ENCODE measurements around the gene LPCAT1. TPM values are rescaled to one million over a fixed set of nuclear protein-coding genes. Genes with fewer than 3 reads are reported as not detected.

The LPCAT1 gene
- total RNA-seq, 1 donor from 2014 or later: 37.9 TPM

DNA sequence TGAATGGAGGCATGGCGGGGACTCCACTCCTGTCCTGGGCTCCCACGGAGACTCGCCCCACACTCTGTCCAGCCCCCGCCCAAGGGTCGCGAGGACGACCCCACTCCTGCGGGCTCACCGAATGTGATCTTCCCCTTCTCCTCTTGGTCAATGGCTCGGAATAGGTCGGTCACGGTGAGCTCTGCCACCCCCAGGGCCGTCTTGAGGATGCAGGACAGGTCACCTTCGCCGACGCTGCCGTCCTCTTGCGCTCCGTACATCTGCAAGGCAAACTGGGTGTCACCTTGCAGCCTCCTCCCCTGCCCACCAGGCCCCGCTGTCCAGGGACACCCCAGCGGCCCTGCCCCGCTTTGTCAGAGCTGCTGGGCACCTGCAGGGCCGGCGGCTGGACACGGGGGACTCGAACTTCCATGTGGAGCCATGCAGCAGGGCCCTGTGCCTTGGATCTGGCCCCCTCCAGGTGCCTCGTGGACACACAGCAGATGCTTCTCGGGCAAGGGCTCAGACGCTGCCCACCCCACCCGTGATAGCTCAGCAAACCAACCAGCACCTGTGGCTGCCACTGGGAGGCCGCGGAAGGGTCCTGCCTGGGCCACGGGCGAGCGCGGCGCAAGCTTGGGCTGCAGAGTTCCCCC, 57.0 kb downstream of the LPCAT1 start:
- Mint-ChIP-seq H3K36me3 (ENCODE audit: unreplicated experiment) (peaks cover 25% of the 10 kb centered on the region), H3K27me3 (ENCODE audit: unreplicated experiment) (no peaks in the 10 kb centered on the region), H3K4me3 (ENCODE audit: unreplicated experiment) (no peak overlapping the region), H3K4me1 (ENCODE audit: unreplicated experiment) (peaks cover 7% of the 10 kb centered on the region), H3K27ac (ENCODE audit: unreplicated experiment) (no peak overlapping the region), H3K9me3 (ENCODE audit: unreplicated experiment) (no peaks in the 10 kb centered on the region)
- DNase-seq (ENCODE audit: extremely low spot score, unreplicated experiment): no peak
- TF ChIP-seq, protein P1, sequence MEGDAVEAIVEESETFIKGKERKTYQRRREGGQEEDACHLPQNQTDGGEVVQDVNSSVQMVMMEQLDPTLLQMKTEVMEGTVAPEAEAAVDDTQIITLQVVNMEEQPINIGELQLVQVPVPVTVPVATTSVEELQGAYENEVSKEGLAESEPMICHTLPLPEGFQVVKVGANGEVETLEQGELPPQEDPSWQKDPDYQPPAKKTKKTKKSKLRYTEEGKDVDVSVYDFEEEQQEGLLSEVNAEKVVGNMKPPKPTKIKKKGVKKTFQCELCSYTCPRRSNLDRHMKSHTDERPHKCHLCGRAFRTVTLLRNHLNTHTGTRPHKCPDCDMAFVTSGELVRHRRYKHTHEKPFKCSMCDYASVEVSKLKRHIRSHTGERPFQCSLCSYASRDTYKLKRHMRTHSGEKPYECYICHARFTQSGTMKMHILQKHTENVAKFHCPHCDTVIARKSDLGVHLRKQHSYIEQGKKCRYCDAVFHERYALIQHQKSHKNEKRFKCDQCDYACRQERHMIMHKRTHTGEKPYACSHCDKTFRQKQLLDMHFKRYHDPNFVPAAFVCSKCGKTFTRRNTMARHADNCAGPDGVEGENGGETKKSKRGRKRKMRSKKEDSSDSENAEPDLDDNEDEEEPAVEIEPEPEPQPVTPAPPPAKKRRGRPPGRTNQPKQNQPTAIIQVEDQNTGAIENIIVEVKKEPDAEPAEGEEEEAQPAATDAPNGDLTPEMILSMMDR (IDR thresholded peaks at IDR 0.05): no peak

DNA sequence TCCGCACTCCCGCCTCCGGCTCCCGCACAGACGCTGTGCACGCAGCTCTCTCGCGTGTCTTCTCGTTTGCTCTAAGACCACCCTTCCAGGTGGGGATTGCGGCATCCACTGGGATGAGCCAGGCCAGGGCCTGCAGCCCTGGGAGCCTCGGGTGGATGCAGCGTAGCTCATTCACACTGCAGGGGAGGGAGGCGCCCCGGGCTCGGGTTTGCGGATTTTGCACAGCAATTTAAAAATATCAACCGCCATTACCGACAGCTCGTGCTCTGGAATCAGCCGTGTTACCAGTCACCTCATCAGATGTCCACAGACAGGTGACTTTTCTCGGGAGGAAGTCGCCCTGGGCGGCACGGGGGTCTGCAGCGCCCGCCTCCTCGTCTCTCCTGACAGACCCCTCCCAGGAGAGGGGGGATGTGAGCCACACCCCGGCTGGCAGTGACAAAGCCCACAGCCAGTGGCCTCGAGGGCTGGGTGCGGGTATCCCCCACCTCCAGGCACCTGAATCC, 57.7 kb downstream of the LPCAT1 start:
- no peak for DNase-seq (ENCODE audit: extremely low spot score, unreplicated experiment)
- Mint-ChIP-seq H3K36me3 (ENCODE audit: unreplicated experiment) (peaks cover 31% of the 10 kb centered on the region), H3K9me3 (ENCODE audit: unreplicated experiment) (no peaks in the 10 kb centered on the region), H3K27ac (ENCODE audit: unreplicated experiment) (no peak overlapping the region), H3K4me3 (ENCODE audit: unreplicated experiment) (no peak overlapping the region), H3K27me3 (ENCODE audit: unreplicated experiment) (no peaks in the 10 kb centered on the region), H3K4me1 (ENCODE audit: unreplicated experiment) (peaks cover 7% of the 10 kb centered on the region)
- TF ChIP-seq, protein P1 (IDR thresholded peaks at IDR 0.05): no peak

DNA sequence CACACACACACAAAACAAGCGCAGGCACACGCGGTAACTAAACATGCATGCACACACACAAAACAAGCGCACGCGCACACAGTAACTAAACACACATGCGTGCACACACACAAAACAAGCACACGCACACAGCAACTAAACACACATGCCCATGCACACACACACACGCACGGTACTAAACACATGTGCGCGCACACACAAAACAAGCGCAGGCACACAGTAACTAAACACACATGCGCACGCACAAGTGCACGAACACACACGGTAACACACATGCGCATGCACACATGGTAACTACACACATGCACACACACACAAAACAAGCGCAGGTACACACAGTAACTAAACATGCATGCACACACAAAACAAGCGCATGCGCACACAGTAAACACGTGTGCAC, 58.6 kb downstream of the LPCAT1 start:
- H3K27ac Mint-ChIP-seq (ENCODE audit: unreplicated experiment): no peak overlapping the region
- H3K27me3 Mint-ChIP-seq (ENCODE audit: unreplicated experiment): no peaks in the 10 kb centered on the region
- H3K4me3 Mint-ChIP-seq (ENCODE audit: unreplicated experiment): no peak overlapping the region
- peaks cover 37% of the 10 kb centered on the region for H3K36me3 Mint-ChIP-seq (ENCODE audit: unreplicated experiment)
- TF ChIP-seq, protein P1 (IDR thresholded peaks at IDR 0.05): no peak
- no peak for DNase-seq (ENCODE audit: extremely low spot score, unreplicated experiment)
- H3K9me3 Mint-ChIP-seq (ENCODE audit: unreplicated experiment): no peaks in the 10 kb centered on the region
- H3K4me1 Mint-ChIP-seq (ENCODE audit: unreplicated experiment): peaks cover 7% of the 10 kb centered on the region

DNA sequence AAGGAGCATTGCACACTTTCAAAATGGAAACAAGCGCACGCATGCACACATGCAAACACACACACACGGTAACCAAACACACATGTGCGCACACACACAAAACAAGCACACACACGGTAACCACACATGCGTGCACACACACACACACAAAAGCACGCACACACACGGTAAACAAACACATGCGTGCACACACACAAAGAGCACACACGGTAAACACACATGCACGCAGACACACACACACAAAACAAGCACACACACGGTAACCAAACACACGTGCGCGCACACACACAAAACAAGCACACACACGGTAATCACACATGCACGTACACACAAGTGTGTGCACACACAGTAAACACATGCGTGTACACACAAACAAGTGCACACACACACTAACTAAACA, 59.2 kb downstream of the LPCAT1 start:
- DNase-seq (ENCODE audit: extremely low spot score, unreplicated experiment): no peak
- Mint-ChIP-seq H3K36me3 (ENCODE audit: unreplicated experiment) (peaks cover 41% of the 10 kb centered on the region), H3K4me3 (ENCODE audit: unreplicated experiment) (no peak overlapping the region), H3K4me1 (ENCODE audit: unreplicated experiment) (peaks cover 7% of the 10 kb centered on the region), H3K27me3 (ENCODE audit: unreplicated experiment) (no peaks in the 10 kb centered on the region), H3K9me3 (ENCODE audit: unreplicated experiment) (no peaks in the 10 kb centered on the region), H3K27ac (ENCODE audit: unreplicated experiment) (no peak overlapping the region)
- TF ChIP-seq, protein P1 (IDR thresholded peaks at IDR 0.05): no peak

DNA sequence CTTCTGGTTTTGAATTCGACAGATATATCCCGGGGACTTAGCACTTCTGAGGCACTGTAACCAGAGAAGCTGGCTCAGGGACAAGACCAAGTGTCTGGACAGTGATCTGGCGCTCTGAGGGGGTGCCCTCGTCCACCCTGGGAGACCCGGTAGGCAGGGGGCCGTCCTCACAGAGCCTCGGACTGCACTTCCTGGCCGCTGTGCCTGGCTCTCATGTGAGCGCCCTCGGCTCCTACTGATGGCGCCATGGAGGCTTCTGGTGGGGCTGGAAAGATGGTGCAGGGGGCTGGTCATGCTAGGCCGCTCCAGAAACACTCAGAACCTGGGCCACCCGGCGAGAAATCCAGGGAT, 59.7 kb downstream of the LPCAT1 start:
- DNase-seq (ENCODE audit: extremely low spot score, unreplicated experiment): no peak
- H3K4me1 Mint-ChIP-seq (ENCODE audit: unreplicated experiment): peaks cover 7% of the 10 kb centered on the region
- no peak overlapping the region for H3K4me3 Mint-ChIP-seq (ENCODE audit: unreplicated experiment)
- H3K27ac Mint-ChIP-seq (ENCODE audit: unreplicated experiment): no peak overlapping the region
- H3K27me3 Mint-ChIP-seq (ENCODE audit: unreplicated experiment): no peaks in the 10 kb centered on the region
- H3K9me3 Mint-ChIP-seq (ENCODE audit: unreplicated experiment): no peaks in the 10 kb centered on the region
- TF ChIP-seq, protein P1 (IDR thresholded peaks at IDR 0.05): no peak
- peaks cover 41% of the 10 kb centered on the region for H3K36me3 Mint-ChIP-seq (ENCODE audit: unreplicated experiment)
